8988T (cell line): ENCODE data around the gene DUSP7.
A peak's percentile ranks its signal among the peaks of the same experiment; 100 is the strongest.
"Not testable (repeated sequence)": the region's sequence is repeated elsewhere in the genome, so short reads cannot be mapped to it uniquely, and the experiment has no call there.

ENCODE experiments used
- DNase-seq: peaks from one replicate; pipeline ENCODE4 v3.0.0; 2011

Gene DUSP7

DNA sequence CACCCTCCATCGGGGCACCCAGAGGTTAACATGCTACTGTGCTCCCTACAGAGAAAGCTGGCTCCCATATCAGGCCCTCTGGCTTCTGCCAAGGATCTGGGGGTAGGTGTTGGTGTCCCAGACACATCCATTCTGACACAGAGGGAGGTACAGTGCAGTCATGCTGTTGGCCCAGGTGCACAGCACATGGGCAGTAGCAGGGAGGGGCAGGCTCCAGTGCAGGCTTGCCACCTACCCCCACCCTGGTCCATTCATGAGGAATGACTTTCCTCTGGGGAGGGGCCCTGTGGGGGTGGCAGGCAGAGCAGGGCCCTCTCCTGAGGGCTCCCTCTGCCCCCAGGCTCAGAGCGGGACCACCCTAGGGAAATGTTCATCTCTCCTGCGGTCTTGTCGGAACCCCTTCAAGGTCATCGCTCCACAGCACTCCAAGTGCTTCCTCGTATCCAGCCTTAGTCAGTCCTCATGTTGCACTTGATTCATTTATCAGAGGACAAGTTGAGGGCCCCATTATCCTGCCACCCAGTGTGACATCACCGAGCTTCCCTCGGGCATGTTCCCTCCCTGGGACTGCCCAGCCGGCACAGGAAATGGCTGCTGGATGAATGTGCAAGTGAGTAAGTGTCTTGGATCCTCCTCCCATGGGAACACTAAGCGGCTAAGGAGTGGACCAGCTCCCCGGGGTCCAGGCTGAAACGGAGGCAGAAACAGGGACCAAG, 10.0 kb downstream of the DUSP7 start:
- peak; percentile 95 for DNase-seq

DNA sequence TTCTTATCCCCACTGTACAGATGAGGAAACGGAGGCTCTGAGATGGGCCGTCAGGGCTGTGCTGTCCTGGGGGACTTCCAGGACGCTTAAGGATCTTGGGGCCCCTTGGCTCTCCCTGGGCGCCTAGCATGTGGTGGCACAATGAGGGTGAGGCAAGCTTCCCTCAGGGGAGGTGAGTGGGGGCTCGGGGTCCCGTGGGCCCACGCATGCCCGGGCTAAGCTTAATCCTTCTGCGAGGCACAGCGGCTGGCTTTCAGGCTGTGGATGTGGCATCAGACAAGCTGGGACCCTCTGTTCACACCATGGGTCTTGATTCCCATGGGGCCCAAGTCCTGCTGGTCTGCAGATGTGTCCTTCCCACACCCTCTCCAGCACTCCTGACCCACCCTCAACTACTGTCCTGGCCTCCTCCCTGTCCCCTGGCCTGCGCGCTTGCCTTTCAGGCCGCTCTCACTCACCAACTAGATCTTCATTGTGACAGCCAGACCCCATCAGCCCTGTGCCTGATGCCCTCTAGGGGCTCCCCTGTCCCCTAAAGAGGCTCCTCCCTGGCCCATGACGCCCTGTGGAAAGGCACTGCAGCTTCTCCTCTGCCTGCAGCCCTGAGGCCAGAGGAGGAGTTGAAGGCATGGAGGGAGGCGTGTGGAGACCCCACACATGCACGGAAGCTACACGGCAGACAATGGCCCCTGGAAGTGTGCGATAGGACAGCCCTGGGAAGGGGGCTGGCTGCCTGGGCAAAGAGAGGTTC, 11.3 kb downstream of the DUSP7 start:
- DNase-seq: no peak

DNA sequence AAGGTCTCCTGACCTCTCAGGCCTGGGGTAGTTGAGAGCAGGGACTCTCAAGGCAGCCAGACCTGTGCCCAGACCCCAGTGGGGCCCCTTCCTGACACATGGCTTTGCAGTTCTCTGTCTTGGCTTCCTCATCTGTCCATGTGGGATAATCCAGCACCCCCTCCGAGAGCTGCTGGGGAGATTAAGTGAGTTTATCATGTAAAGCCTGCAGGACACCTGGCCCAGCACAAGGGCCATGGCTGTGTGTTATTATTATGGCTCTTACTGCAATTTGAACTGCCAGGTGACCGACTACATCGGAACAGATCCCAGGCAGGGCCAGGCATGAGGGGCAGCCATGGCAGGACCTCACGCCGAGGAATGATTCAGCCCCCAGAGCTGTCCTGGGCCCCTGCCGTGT, 12.6 kb downstream of the DUSP7 start:
- no peak for DNase-seq

DNA sequence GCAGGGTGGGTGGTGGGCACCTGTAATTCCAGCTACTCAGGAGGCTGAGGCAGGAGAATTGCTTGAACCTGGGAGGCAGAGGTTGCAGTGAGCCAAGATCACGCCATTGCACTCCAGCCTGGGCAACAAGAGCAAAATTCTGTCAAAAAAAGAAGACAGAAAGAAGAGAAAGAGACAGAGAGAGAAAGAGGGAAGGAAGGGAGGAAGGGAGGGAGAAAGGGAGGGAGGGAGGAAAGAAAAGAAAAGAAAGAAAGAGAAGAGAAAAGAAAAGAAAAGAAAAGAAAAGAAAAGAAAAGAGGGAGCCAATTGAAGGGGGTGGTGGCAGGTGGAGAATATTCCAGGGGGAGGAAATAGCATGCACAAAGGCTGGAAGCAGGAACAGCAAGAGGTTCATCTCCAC, 13.3 kb downstream of the DUSP7 start:
- DNase-seq: not testable (repeated sequence)

DNA sequence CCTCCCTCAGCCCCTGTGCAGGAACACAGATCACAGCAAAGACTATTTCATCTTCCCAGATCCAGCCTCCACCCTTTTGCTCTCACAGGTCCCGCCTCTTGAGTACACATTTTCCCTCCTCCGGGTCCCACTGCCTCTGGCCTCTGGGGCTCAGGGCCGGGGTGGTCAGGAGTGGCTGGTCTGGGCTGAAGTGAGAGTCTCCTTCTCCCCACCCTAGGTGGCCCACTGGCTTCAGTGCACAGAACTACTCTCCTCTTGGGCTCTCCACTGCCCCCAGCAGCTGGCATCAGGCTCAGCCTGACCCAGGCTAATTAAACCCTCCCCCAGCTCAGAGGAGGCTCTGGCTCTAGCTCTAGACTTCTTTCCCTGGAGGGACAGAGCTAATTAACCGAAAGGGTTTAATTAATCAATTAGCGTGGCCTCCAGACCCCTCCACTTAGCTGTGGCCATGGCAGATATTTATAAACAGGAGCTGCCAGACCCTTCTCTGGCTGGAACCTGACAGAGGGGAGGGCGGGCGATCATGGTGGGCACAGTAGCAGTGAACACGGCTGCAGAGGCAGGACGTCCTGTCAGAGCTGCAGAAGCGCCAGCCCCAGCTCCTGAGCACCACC, 15.1 kb downstream of the DUSP7 start:
- DNase-seq: peak; percentile 88

DNA sequence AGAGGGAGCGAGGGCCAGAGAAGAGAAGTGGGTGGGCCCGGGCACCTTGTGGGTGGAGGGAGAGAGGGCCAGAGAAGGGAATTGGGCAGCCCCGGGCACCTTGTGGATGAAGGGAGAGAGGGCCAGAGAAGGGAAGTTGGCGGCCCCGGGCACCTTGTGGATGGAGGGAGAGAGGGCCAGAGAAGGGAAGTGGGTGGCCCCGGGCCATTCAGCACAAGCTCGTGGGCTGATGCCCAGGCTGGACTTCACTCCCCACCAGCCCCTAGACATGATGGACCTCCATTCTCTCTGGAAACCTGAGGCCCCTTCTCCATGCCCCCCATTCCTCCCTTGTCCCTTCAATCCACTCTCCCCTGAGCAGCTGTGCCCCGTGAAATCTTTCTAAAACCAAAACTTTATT, 15.8 kb downstream of the DUSP7 start:
- no peak for DNase-seq

DNA sequence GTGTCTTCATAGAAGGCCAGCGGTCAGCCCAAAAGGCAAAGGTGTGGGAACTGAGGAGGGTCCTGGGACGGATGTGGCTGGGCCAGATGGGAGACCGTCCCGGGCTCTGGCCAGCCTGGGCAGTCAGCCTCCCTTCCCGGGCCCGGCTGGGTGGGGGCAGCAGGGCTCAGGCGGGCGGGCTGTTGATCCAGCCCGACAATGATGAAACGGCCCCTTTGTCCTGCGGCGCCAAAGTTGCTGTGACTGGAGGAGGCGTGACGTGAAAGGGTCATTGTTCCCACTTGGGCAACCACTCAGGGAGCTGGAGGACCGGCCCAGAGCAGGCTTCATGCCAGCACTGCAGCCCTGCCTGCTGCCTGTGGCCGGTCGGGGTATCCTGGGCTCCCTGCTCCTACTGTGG, 16.5 kb downstream of the DUSP7 start:
- no peak for DNase-seq

DNA sequence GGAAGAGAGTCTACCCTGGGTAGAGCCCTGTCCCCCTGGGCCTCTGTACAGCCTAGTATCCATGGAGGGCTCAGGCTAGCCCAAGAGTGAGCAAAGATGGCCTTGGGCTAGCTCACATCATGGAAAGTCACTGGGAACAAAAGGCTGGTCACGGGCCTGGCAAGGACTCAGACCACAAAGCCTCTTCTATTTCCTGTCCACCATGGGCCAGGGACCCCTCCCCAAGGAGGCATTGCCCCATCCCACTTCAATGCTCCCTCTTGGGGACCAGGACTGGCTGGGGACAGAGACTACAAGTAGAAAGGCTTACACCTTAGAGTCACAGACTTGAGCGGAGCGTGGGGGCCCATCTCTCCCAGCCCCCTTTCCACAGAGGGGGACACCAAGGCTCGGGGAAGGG, 16.9 kb downstream of the DUSP7 start:
- DNase-seq: no peak

DNA sequence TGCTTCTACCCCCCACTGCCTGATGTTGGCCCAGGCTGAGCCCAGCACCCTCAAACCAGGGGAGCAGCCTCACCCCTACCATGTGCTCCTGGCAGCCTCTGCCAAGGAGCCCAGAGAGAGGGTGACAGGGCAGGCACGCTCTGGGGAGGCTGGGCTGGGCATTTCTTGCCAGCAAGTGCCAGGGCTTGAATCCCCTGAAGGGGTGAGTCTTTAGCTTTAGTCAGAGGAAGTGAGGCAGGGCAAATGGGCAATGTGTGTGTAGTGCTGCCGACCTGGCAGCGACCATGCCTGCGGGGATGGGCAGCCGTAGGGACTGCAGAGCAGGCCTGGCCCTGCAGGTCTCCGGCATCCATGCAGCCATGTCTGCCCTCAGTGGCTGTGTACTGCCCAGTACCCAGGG, 18.1 kb downstream of the DUSP7 start:
- DNase-seq: no peak

DNA sequence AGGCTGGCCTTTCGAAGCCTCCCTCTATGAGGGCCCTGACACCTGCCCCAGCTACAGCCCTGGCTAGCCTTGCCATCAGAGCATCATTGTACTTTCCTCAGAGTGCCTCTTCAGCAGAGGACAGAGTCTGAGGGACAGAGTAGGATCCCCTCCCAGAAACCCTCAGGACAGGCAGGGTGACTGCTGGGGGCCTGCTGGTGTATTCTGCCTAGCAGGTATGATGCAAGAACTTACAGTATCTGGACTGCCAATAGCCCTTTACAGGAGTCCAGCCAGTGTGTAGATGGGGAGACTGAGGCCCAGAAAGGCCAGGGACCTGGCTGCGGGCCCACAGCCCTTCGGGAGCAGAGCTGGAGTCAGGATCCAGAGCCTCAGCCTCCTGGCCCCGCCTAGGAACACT, 19.1 kb downstream of the DUSP7 start:
- DNase-seq: no peak

DNA sequence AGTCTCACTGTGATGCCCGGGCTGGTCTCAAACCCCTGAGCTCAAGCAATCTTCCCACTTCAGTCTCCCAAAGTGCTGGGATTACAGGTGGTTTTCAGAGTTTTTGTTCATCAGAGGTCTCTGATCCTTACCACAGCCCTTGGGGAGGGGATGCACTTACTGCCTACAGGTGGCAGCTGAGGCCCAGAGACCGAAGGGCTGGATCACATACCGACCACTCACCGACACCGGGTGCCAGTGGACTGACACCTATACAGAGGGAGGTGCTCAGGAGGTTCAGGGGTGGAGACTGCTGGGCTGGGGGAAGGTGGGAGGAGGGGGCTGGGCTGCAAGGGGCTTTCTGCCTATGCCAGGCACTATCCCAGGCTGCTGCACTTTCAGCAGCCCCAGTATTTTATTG, 19.5 kb downstream of the DUSP7 start:
- peak; percentile 80 for DNase-seq

DNA sequence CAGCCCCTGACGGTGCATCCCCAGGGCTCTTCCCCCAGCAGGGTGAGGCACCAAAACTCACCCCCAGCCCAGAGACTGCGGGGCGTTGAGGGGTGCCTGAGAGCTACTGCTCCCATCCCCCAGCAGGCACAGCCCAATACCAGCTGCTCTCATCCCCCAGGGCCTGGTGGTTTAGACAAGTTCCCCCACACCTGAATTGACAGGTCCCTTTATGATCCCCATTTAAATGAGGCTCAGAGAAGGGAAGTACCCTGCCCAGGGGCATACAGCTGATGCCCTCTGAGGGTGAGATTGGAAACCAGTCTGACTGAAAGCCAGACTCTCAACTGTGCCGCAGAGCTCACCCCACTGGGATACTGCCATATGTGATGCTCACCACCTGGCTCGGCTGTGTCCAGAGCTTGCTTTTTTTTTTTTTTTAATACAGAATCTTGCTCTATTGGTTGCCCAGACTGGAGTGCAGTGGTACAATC, 20.1 kb downstream of the DUSP7 start:
- DNase-seq: no peak

DNA sequence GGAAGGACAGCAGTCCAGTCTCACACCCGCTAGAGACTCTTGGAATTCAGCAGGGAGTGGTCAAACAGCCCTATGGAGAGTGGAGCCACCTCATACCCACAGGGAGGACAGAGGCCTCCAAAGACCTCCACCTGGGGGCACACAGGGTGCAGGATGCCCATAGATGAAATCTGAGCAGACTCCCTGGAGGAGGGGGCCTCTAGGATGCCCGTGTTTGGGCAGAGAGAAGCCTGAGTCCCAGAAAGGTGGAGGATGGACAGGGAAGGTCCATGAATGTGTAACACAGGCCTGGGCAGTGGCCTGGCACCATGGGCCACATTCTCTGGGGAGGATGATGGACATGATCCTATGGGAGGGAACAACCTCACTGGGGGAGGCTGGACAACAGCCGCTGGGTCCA, 21.7 kb downstream of the DUSP7 start:
- DNase-seq: no peak

DNA sequence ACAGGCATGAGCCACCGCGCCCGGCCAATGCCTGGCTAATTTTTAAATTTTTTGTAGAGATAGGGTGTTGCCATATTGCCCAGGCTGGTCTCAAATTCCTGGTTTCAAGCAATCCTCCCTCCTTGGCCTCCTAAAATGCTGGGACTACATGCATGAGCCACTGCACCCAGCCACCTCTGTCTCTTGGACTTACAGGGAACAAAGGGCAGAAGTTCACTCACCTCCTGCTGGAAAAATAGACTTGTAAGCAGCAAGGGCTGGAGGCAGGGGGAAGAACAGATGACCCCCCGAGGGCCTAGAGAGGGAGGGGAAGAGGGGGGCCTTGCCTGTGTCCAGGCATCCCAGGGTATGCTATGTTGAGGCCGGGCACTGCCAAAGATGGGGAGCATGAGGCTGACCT, 22.2 kb downstream of the DUSP7 start:
- no peak for DNase-seq

DNA sequence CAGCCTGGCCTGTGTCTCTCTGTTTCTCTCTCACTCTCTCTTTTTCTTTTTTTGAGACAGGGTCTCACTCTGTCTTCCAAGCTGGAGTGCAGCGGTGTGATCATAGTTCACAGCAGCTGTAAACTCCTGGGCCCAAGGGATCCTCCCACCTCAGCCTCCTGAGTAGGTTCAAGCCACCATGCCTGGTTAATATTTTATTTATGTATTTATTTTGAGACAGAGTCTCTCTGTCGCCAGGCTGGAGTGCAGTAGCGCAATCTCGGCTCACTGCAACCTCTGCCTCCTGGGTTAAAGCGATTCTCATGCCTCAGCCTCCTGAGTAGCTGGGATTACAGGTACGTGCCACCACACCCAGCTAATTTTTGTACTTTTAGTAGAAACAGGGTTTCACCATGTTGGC, 22.6 kb downstream of the DUSP7 start:
- DNase-seq: not testable (repeated sequence)

DNA sequence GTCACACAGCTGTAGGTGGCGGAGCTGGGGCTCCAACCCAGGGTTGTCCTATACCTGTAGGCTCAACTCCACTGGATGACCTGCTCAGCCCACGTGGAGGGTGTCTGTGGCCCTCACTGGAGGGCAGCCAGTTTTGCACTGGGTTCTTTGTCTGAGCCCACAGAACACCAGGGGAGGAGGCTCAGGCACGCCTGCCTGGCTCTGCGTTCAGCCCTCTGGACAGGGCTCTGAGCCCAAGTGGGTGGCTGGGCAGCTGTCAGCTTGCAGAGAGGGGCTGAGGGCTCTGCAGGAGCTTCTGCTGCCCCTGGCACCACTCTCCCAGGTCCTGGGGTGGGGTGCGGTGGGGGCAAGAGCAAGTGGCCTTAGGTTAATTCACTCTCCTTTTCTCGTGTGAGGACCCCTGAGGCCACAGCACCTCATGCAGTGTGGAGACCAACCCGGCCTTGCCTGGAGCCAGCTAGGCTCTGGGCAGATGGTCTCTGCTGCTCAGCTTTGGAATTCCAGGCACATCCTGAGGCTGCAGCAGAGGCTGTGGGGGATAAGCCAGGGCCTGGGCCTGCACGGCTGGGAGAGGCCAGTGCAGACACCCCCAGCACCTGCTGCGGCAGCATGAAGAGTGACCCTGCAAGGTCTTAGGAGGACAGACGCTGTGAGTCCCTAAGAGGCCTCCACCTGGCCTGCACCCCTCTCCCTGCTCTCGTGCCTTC, 23.5 kb downstream of the DUSP7 start:
- no peak for DNase-seq

DNA sequence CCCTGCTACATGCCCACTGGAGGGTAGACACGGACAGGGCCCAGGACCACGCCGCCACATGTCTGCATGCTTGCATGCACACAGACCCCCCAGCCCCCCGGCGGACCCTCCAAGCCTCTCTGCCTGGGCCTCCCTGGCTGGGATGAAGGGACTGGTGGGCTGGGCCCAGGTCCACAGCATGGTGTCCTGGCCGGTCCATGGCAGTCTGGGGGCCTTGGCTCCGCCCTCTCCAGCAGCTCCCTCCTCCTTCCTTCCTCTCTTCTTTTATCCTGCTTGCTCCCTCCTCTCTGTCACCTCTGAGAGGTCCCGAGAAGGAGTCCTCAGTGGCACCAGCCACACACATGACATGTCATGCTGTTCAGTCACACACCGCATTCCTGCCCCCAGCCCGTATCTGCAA, 24.5 kb downstream of the DUSP7 start:
- DNase-seq: no peak

DNA sequence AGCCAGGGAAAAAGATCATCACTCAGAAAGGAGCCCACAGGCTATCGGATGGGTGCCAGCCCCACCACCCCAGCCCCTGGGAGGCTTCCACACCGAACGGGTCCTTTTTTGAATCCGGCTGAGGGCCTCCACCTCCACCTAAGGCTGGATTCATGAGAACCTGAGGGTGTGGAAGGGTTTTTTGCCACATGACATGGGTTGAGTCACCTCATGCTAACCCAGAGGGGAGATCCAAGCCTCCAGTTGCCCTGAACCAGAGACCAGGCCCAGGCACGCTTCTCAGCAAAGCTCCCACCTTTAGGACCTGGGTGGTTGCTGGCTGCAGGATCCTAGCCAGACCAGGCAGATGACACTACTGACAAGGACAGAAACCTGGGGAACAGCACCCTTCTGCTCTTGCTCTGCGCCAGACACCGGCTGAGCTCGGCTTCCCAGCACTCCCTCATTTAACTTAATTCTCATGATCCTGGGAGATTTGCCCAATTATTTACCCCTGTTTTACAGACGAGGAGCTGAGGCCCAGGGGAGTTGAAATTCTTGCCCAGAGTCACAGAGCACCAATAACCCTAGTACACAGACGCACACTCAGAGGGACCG, 25.6 kb downstream of the DUSP7 start:
- DNase-seq: no peak

DNA sequence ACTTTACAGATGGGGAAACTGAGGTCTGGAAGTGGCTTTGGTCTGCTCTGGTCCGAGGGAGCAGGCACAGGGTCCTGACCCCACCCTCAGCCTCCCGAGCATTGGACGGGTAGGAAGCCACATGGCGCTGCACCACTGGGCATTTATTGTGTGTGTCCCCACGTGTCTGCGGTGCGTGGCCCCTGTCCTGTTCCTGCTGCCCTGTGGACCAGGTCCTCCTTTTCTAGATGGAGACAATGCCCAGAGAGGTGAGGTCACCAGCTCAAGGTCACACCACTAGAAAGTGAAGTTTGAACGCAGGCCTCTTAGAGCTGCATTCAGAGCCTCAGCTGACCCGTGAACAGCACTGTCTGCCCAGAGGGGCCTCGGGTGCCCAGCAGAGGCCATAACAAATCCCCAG, 26.8 kb downstream of the DUSP7 start:
- no peak for DNase-seq

DNA sequence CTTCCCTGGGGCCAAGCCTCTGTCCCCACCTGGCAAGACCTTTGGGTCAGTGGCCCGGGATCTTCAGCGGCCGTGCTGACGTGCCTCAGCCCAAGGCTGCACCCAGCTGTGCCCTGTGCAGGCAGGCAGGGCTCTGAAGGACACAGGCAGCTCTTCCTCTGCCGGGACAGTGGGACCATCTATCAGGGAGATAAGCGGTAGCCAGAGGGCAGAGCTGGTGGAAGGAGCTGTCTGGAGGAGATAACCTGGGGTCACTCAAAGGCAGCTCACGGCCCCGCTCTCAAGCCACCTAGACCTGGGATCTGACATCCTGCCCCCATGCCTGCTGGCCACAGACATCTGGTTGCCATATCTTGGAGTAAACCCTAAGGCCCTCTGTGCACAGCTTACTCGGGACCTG, 27.3 kb downstream of the DUSP7 start:
- DNase-seq: no peak

DNA sequence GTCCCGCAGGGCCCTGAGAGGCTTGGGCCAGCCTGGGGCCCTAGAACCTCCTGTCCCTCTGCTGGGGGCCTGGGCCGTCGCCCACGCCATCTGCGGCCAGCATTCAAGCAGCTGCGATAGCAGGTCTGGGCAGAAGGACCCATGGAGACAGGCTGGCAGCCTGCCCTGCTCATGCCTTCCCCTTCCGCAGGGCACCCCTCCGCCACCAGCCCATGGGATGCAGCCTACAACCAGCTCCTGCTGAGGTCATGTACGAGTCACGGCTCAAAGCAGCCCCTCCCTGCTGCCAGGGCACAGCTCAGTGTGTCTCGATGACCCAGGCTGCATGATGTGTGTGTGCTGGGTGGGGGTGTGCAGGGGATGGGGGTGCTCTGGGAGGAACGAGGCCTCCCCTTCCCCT, 27.8 kb downstream of the DUSP7 start:
- DNase-seq: no peak

DNA sequence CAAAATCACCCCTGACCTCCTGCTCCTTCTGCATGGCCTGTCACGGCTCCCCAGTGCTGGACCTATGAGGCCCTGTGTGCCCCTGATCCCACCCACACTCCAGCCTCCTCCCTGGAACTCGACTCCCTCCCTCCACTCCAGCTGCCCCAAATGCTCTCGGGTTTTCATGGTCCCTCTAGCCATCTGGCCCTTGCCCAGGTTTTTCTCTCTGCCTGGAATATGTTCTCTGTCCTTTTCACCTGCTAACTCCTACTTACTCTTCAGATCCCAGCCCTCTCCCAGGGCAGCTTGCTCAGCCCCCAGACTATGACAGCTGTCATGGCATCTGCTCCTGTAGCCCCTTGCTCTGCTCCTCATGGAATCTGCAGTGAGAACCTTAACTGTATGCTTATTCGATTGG, 30.3 kb downstream of the DUSP7 start:
- no peak for DNase-seq

DNA sequence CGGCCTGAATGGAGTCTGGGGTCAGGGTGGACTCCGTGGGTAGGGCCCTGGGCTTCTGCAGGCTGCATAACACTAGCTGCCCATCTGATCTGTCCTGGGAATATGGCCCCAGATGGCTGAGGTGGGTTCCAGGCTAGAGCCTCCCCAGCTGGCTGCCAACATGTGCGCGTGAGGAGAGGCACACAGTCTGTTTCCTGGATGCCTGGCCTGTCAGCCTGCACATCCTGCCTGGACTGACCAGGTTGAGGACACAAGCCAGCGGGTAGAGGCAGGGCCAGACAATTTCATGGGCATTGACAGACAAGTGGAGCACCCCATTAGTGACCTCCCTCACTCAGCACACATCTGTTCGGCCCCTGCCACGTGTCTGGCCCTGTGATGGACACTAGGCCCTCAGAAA, 30.9 kb downstream of the DUSP7 start:
- no peak for DNase-seq
